ENCODE results near the gene GLG1.

DNA sequence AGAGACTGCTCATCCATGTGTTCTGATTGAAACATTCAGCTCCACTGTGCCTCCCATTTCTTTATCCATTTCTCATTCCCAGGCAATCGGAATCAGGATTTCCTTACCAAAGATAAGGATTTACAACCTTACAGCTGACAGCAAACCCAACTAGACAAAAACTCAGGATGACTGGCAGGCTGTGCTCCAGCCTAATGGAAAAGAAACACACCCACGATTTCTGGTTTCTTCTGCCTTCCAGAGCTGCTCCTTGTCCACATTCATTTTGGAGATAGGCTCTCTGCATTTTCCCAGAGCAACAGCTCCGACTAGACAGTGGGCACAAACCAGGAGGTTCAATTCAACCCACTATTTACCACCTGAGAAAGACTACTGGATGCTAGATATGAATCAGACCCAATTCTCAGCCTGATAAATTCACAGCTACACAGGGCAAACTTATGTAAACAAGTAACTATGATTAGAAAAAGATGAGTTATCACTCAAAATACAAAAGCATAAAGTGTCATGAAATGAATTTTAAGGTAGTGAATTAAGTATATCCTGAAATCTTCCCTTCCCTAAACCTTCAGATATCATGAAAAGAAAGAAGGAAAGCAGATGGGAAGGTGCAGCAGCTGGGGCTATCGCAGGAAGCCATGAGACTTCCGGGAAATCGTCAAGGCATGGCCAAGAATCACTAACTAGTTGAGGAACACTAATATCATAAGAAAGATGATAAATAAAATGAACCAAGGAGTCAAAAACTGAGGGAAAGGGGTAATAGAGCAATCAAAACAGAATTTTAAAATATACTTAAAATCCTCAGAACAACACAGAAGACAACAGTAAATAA, 140.8 kb downstream of the GLG1 start:
- TF ChIP-seq, protein P1, sequence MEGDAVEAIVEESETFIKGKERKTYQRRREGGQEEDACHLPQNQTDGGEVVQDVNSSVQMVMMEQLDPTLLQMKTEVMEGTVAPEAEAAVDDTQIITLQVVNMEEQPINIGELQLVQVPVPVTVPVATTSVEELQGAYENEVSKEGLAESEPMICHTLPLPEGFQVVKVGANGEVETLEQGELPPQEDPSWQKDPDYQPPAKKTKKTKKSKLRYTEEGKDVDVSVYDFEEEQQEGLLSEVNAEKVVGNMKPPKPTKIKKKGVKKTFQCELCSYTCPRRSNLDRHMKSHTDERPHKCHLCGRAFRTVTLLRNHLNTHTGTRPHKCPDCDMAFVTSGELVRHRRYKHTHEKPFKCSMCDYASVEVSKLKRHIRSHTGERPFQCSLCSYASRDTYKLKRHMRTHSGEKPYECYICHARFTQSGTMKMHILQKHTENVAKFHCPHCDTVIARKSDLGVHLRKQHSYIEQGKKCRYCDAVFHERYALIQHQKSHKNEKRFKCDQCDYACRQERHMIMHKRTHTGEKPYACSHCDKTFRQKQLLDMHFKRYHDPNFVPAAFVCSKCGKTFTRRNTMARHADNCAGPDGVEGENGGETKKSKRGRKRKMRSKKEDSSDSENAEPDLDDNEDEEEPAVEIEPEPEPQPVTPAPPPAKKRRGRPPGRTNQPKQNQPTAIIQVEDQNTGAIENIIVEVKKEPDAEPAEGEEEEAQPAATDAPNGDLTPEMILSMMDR (IDR thresholded peaks at IDR 0.05): no peak
- no peak for TF ChIP-seq POLR2A (IDR thresholded peaks at IDR 0.05)

Measured in right lobe of liver (tissue), 4 donors.